SHP77 treated with DMSO at 0.1 percent for 48 hours (cell line): ENCODE measurements around the gene OVOL1.
A peak's percentile ranks its signal among the peaks of the same experiment; 100 is the strongest.

Source experiments
- DNase-seq: peaks from one replicate; lab custom pipeline; 2025; lab: John Stamatoyannopoulos, UW

Gene OVOL1

DNA sequence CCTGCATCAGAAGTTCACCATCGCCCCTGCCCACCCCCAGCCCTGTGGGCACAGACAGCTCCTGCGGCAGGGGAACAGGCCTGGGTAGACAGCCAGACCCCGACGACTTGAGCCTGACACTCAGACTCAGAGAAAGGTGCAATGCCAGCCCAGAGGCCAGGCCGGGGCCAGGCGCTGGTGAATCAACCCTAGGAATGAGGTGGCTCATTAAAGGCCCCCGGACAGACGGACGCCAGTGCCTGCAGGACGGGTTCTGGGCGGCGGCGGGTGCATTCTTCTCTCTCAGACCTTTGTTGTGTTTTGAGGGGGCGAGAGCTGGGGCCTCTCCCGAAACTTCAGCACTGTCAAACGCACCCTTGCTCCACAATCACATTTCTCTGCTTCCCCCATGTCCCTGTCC lies 5.6 kb downstream of the OVOL1 start:
- no peak for DNase-seq

DNA sequence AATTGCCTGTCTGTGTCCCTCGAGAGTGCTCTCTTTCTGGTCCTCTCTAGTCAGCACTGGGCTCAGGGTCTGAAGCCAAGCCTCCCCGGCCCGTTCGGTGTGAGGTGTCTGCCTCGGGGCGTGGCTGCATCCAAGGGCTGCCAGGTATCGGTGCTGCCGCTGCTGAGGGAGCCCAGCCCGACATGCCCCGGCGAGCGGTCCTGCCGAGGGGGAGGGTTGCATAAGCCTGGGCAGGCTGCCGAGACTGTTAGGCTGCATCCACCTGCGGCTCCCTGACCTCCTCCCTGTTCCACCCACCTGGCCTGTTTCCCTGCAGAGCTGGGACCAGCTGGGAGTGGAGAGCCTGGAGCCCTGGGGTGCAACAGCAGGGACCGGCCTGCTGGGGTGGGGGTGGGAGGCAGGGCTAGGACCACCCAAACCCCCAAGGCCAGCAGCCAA lies 6.3 kb downstream of the OVOL1 start:
- peak; percentile 22 for DNase-seq

DNA sequence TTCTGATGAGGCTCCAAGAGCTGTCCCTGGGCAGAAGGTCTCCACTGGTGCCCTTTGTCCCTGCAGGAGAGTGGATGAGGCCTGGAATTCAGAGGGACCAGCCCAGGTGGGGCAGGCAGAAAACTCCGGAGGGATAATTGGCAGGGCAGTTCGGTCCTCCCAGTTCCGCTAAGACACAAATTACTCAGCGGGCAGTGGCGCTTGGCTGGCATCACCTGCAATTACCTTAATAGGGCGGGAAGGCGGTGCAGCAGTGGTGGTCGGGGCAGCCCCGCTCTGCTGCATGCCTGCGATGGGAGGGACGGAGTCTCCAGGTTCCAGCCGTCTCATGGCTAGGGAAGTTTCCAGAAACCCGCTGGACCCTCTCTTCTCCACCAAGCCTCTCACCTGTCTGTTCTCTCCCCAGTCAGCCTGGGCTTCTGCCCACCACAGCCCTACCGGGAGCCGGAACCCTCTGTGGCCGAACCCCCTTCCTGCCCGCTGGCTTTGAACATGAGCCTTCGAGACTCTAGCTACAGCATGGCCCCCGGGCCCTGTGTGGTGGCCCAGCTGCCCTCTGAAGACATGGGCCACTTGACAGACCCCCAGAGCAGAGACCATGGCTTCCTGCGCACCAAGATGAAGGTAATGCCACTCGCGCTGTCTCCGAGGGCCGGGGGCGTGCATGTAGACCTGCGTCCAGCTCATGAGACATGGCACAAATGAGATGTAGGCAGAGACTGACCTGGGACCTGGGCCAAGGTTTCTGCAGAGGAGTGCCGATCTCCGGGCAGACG lies 7.0 kb downstream of the OVOL1 start:
- no peak for DNase-seq

DNA sequence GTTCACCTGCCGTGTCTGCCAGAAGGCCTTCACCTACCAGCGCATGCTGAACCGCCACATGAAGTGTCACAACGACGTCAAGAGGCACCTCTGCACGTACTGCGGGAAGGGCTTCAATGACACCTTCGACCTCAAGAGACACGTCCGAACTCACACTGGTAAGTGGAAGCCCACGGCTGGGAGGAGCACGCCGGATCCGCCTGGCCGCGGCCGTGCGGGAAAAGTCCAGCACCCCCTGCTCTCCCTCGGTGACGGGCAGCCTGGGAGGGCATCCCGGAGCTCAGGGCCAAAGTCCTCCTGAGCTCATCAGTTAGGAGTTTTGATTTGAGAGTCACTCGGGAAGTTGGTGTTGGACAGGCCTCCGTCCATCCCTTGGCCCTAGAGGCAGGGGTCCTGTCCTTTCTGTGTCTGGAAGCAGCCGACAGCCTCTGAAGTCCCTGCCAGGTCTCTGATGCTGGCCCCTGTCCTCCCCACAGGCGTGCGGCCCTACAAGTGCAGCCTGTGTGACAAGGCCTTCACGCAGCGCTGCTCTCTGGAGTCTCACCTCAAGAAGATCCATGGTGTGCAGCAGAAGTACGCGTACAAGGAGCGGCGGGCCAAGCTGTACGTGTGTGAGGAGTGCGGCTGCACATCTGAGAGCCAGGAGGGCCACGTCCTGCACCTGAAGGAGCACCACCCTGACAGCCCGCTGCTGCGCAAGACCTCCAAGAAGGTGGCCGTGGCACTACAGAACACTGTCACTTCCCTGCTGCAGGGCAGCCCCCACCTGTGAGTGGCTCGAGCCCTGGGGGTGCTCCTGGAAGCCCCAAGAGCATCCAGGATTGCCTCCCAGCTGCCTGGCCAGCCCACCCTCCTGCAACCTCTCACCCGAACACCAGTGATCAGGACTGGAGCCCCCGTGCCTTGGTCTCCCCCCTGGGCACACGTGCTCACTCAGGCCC lies 8.0 kb downstream of the OVOL1 start:
- DNase-seq, result no peak

DNA sequence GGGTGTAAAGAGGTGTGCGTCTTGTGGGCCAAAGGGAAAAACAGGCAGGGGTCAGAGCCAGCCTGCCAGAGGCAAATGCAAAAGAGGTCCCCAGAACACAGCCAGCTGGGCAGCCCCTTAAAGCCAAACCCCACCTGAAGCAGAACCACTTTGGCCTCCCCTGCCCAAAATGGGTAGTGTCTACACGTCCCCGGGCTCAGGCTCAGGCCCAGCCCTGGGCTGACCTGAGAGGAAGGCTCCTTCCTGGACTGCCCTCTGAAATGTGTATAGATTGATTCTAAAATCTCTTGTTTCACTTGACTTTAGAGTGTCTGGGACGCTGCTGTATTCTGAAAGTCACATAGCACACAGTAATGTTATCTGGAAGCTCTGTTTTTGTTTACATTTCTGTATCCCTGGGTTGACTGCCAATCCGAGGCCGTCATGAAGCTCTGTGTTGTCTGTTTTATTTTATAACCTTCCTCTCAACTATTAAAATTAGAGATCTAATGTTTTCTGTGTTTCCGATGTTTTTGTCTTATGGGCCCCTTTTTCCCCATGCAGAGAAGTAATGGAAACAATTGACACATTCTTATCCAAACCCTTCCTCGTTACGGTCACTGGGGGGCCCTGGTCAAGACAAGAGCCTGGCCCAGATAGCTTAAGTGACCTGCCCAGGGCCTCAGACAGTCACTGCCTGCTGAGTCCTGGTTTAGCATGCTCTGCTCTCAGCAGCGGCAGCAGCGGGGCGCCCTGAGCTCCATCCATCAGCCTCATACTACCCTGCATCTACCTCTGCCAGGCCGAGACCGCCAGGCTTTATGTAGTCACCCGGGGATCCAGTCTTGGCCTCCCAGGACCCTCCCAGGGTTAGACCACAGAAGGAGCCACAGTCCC lies 10.1 kb downstream of the OVOL1 start:
- no peak for DNase-seq

DNA sequence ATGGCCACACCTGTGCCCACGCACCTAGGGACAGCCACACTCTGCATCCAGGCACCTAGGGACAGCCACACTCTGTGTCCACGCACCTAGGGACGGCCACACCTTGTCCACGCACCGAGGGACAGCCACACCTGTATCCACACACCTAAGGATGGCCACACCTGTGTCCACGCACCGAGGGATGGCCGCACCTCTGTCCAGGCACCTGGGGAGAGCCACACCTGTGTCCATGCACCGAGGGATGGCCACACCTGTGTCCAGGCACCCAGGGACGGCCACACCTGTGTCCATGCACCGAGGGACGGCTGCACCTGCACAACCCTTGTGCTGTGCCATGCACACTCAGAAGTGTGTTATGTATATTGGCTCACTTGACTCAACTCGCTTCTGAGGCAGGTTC lies 10.8 kb downstream of the OVOL1 start:
- no peak for DNase-seq

DNA sequence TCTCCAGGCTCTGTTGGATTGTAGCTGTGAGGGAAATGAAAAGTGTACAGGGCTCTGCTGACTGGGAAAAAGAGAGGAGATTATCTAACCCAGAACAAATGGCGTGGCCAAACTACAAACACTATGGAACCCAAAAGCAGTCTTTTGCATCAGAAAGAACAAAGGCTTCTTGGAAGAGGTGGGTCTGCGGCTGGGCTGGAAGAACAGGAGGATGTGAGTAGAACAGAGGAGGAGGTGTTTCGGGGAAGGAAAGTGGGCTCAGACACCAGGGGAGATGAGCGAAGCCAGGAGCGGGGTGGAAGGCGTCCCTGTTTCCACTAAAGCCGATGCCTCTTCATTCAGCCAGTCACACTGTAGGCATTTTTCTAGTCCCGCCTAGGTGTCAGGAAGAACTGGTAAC lies 12.0 kb downstream of the OVOL1 start:
- DNase-seq, result no peak

DNA sequence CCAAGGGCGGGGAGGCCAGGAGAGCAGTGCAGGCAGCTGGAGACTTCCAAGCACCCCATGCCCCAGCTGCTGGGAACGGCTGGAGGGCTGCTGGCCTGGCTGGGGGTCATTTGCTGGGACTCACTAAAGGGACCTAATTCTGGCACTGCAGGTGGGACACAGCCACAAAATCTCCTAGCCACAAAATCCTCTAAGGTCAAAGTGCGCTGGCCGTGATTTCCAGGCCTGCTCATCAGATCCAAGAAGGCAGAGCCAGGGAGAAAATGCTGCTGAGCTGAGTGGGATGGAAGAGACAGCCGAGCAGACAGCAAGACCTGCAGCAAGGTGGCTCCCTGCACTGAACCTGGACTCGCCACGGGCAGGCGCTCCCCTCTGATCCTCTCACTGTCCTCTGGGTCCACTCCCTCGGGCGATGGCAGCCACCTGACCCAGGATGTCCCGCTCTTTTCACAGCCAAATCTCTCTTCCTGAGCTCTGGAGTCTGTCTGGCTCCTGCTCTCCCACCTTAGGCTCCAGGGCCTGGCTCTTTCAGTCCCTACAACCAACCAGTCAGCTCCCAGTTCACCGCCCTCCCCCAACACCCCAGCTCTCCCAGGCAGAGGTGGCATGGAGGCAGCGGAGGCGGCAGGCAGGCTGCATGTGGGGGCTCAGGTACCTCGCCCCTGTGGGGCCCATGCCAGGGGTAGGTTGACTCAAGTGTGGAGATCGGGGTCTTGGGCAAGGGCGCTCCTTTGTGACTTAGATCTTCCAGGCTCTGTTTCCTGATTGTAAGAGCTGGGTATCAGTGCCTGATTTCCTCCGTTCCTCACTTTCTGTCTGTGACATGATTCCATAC lies 14.5 kb downstream of the OVOL1 start:
- no peak for DNase-seq

DNA sequence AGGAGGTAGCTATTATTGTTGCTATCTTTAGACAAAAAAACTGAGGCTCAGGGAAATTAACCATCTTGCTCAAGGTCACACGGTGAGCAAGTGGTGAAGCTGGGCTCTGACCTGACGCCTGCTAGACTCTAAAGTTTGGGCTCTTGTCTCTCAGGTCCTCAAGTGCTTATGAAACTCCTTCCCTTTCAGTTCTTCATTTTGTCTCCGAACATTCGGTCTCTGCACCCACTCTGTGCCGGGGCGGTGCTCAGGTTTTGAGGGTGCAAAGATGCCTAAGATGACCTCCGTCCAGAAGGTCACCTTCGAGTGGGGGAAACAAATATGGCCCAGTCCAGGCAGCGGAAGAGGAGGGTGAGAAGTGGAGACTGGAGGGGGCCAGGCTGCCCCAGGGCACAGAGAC lies 16.0 kb downstream of the OVOL1 start:
- DNase-seq, result no peak

DNA sequence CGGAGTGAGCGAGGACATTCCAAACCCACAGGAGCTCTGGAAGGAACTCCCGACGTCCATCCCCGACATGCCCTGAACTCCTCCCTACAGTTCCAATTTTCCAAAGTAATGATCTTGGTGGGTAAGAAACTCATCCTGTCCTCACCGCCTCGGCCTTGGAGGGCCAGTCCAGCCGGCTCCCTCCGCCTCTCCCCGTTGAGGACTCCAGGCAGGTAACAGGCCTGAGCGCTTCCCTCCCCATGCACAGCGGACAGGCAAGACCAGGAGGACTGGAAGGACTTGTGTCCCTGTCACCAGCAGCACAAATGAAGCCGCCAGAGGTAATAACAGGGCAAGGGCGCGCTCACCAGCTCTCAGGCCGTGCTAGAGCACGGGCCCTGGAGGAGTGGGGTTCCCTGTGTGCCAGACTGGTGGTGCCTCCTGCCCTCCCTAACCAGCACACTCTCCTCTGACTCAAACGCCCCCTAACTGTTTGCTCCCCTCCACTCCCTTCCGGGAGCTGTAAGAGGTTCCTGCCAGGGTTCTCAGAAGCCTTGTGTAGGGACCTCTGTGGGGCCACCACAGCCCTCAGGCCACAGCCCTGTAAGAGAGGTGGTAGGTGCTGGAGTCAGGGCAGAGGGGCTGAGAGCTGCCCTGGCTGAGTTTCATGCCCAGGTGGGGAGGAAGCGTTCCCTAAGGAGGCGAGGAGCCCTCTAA lies 17.1 kb downstream of the OVOL1 start:
- no peak for DNase-seq

DNA sequence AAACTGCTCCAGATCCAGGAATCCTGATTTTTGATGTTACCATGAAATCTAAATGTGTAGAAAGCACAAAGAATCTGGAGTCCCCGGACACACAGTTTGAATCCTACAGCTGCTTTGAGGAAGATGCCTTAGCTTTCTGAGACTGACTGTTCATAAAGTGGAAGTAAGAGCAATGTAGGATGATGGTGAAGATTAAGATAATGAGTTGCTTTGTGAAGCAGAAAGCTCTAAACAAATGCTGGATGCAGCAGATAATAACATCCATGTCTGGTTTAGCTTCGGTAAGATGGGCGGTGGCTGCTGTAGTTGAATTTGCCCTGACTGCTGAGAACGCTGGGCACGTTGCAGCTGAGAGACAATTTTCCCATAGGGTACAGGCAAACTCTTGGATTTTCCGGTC lies 20.1 kb downstream of the OVOL1 start:
- DNase-seq, result no peak

DNA sequence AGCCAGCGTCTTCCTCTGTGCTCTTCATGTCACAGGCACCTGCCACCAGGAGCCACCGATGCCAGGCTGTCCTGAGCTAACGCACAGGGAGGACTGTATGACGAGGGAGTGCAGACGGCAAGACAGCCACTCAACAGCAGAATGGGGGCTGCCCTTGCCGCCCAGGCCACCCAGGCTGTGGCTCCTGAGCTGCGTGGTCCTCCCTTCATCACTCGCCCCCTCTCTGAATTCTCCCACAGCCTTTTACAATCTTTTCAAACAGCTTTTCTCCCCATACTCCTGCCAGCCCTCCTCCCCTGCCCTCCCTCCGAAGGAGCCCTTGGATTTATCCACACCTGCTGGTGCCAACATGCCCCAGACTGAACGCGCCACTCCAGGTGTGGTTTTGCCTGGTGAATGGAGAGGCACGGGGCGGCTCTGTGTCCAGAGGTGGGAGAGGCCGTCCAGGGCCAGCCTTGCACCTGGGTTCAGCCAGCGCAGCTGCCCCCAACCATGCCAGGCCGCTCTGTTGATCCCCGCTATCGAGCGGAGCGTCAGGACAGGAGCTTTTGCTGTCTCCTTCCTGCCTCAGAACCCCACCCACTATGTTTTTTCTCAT lies 22.0 kb downstream of the OVOL1 start:
- no peak for DNase-seq

DNA sequence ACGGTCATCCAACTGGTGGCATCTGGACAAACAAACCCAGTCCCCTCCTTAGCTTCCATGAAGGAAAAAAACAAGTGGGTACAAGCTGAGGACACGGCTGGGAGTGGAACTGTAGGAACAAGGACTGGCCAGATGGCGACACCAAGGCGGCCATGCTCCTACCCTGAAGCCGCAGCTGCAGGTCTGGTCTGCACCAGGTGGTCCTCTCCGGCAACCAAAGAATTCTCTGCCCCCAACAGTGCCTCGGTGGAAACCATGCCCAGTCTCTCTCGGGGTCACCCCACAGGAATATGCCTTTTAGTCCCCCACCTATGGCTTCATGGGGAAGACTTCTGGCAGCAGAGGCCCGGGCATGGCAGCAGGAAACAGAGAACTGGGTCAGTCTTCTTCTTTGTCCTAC lies 22.6 kb downstream of the OVOL1 start:
- DNase-seq, result no peak

DNA sequence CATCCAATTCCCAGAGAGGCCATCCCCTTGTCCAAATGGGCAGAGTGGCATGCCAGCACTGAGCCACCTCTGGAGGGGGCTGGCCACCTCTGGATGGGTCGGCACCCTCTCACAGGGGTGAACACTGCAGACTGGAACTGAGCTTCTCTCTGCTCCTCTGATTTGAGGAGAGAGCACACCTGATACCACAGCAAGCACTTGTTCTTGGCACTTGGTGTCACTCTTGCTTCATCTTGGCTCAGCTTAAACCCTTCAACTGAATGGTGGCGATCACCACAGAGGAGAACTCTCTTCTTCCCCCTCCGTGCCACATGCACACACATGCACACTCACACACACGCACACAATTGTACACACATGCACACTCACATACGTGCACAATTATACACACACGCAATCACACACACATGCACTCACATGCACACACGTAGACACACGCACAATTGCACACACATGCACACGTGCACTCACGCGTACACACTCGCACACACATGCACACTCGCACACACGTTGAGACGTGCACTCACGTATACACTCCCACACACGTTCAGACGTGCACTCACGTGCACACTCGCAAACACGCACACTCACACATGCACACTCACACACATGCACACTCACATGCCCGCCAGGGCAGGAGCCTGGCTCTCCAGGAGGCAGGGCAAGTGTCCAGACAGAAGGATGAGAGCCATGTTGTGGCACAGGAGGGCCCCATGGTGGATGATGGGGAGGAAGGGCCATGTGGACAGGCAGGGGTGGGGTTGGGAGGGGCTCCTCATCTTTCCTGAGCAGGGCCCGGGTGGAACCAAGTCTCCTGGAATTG lies 23.4 kb downstream of the OVOL1 start:
- DNase-seq, result no peak

DNA sequence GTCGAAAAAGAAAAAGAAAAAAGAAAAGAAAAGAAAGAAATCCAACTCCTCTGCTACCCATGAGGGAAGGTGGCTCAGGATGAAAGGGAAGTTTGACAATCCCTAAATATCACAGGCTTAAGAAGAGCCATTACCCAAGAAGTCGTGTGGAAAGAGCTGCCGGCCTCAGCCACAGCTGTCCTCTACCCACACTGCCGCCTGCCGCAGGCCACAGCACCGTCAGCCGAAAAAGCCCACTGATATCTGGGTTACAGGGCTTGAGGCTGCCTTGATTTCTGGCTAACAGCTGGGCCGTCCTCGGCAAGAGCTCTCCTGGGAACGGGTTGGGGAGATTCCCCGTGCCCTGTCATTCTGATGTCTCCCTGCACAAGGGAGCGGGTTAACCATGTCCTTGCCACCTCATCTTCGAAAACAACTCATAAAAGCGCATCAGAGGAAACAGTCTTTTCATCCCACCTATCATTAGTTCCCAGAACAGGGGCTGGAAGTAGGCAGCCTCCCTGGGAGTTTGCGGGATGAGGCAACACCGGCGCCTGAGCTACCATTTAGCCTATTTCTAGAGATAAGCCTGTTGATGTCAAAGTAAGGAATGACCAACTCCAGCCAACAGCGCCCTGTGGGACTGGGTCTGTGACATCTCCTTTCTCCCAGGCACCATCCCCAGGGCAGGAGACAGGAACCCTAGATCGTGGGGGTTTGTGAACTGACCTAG lies 25.1 kb downstream of the OVOL1 start:
- no peak for DNase-seq

DNA sequence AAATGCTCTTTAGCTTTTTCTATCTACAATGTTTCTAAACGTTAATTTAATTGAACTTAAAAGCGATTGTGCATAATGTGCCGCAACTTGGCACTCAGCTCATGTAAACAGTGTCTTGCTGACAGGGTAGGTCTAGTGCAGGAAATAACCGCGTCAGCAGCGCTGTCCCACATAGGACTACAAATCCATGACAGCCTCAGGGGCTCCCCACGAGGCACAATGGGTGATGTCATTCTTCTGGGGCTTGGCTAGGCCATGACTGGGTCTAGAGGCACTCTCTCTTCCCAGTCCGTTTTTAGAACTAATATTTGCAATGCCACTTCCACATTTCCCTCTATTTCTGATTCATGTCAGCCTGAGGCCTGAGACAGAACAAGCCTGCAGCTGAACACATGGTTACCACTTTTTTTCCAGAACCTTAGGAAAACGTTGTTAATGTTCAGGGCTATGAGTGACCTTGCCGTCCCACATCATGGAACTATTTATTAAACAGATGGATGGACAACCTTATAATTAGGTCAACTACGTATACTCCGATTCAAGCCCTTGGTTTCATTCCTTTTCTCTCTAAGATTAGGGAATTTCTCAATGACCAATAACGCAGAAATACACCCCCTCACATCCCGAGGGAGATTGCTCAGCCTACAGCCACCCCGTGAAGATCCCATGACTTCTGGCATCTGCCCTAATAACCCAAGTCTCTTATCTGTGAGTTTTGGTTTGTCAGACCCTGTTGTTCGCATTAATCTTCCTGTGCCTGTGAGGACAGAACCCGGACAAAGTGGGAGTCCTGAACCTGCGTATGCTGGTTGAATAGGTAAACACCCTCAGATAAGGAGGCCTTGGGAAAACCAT lies 27.5 kb downstream of the OVOL1 start:
- no peak for DNase-seq

DNA sequence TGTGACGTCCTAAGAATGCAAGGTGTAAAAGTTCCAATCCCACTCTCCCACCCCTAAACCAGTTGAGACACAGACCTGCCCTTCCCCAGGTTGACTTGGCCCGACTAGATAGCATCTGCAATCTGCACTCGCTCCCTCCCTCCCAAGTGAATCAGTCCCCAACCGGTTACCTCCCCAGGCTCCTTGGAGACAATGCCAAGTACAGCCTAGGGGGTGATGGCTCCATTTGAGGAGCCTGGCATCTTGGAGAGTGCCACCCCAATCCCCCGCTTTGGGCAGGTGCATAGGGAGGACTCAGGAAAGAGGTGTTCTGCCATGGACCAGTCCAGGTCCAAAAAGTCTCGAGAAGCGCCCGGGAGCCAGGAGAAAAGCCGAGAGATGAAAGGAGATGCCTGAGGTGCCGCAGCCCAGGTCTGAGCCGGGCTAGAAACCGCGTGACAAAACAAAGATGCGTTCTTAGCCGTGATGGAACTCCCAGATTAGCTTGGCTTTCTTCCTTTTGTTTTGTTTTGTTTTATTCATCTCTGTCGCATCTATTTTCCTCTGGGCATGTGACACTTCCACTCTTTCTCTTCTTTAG lies 28.2 kb downstream of the OVOL1 start:
- DNase-seq, result no peak
